Fibroblast of skin of back (primary cell): ENCODE results near the gene NKD1.

Source experiments
- DNase-seq: peaks from one replicate; pipeline ENCODE4 v3.0.0-alpha.2; 2013

Gene NKD1

DNA sequence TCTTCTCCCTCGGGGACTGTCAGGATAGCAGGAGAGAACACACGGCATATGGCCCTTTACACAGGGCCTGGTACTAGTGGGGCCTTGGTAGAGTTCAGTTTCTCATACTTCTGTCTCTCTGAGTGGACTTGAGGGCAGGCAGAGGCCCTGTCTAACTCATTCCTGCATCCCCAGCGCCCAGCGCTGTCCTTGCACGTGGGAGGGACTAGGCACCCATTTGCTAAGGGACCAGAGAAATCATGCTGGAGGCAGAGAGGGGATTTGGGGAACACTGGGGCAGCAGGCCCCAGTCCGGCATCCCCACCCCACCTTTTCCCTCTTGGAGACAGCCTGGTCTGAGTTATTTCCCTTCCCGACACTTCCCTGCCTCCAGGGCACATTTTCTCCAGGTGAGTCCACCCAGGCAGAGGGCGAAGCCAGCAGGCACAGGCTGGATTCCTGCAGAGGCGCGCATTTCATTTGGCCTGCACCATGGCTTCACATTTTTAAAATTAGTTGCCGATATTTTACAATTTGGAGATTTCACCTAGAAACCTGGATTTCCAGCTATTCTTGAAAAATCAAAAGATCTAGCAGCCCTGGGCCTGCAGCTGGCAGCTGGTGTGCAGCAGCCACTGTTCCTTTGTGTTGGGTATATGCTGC lies 9.7 kb upstream of the NKD1 start:
- DNase-seq, result no peak

DNA sequence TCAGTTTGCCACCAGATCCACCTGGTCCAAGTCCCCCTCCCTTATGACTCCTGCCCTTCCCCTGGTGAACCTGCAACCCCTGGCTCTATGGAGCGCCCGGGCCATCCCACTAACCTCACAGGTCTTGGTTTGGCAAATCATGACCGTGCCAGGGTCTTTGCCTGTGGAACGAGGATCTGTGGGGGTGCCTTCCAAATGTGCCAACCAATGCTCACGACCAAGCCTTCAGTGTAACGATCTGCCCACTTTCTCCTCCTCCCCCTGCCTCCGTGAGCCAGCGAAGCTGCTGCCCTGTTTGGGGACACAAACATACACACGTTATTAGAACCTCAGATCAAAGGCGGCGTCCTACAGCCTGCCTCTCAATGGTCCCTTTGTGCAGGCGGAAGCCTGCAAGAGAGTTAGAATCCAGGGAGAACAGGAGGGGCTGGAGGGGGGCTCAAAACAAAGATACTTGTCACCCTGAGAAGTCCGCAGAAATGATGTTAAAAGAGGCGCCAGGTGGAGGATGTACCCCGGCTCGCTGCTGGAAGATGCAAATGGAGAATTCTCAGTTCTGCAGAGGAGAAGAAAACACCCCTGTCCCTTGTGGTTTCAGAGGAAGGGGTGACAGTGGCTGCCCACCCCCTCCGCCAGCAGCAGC lies 9.0 kb upstream of the NKD1 start:
- no peak for DNase-seq

DNA sequence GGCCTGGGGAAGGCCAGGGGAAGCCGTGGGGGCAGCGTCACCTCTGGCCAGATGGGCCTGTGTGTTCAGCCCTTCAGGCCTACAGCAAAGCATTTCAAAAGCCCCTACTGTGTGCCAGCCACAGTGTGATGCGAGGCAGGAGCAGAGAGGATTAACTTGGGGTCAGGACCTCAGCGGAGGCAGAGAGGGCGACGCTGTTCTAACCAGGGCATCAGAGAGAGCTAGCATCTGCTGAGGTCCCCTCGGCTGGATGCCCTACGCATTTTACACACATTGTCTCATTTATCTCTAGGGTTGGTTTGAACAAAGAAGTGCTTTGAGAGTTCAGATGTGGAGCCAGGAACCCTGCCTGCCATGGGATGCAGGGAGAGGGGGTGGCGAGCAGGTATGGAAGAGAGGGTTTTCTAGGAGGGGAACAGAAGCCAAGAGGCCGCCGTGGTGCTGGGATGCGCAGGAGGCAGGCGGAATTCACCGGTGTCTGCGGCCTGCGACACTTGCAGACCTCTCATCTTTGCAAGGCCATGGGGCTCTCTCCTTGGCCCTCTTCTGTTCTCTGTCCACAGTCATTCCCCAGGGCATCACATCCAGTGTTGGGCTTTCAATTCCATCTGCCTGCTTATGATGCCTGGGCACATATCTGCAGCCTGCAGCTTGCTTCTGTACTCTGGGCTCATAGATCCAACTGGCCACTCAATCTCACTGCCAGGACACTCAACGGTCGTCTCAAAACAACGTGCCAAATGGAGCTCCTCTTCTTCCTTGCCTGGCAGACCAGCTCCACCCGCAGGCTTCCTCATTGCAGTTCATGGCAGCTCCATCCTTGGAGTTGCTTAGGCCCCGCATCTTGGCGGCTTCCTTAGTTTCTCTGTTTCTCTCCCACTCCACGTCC lies 8.1 kb upstream of the NKD1 start:
- DNase-seq, result no peak

DNA sequence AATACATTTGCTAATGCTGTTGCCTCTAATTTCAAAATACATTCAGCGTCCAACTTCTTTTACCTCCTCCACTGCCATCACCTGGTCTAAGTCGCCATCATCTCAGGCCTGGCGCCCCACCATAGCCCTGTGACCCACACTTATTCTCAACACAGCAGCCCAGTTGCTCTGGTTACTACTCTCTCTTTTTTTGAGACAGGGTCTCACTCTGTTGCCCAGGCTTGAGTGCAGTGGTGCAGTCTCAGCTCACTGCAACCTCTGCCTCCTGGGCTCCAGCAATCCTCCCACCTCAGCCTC lies 7.5 kb upstream of the NKD1 start:
- DNase-seq, result no peak

DNA sequence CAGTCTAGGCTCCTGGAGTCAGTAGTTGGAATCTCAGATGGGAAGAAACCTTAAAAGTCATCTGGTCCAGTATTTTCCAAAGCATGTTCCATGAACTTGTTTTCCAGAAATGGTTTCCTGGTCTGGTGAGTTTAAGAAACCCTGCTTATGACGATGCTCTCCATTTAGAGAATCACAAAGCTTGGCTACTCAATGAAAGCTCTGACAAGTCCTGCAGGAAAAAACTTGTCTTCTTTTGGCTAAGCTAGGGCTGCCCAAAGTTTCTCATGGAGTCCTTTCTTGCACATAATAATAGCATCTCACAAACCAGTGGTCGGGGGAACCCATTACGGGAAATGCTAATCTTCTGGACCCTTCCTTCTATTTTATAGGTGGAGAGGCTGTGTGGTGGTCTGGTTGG lies 5.5 kb upstream of the NKD1 start:
- DNase-seq, result no peak

DNA sequence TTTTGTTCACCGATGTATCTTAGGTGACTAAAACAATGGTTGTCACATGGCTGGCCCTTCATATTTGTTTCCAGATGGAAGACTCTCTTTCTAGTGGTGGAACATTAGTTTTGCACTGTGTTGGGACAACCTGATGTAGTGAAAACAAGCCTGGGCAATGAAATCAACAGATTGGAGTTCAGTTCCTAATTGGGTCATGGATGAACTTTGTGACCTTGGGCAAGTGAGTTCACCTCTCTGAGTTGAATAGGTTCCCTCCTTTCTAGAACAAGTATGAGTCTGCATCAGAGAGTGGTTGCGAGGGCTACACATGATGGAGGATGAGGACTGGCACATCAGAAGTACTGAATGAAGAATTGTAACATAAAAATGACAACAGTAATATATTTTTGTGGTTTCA lies 2.1 kb upstream of the NKD1 start:
- no peak for DNase-seq

GRCh38 chr16:50547340-50548124 lies 664 bp upstream of the NKD1 start:
- DNase-seq, result peak; percentile 14

DNA sequence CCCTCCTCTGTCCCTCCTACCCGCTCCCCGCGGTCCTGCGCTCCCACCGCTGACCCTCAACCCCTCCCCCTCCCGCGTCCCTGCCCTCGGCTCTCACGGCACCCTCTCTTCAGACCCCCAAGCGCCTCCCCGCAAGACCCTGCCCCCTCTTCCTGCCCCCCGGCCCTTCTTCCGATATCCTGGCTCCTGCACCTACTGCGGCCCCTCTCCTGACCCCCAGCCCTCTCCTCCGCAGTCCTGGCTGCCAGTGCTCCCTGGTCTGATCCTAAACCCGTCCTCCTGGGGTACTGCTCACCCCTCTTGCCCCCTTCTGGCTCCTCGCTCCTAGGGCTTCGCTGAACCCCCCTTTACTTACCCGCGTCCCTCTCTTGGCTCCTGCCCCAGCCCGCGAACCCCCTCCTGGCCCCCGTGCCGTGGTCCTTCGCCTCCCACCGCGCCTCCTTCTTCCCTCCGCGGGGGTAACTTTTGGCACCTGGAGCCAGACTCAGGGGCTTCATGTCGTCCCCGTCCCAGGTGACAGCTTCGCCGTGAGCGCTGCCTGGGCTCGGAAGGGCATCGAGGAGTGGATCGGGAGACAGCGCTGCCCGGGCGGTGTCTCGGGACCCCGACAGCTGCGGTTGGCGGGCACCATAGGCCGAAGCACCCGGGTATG lies 839 bp downstream of the NKD1 start:
- DNase-seq, result no peak

- DNase-seq, result no peak
These were observed 1.3 kb downstream of the NKD1 start for GRCh38 chr16:50549561-50549915.

- DNase-seq, result no peak
These were observed 1.8 kb downstream of the NKD1 start for GRCh38 chr16:50550035-50550434.

DNA sequence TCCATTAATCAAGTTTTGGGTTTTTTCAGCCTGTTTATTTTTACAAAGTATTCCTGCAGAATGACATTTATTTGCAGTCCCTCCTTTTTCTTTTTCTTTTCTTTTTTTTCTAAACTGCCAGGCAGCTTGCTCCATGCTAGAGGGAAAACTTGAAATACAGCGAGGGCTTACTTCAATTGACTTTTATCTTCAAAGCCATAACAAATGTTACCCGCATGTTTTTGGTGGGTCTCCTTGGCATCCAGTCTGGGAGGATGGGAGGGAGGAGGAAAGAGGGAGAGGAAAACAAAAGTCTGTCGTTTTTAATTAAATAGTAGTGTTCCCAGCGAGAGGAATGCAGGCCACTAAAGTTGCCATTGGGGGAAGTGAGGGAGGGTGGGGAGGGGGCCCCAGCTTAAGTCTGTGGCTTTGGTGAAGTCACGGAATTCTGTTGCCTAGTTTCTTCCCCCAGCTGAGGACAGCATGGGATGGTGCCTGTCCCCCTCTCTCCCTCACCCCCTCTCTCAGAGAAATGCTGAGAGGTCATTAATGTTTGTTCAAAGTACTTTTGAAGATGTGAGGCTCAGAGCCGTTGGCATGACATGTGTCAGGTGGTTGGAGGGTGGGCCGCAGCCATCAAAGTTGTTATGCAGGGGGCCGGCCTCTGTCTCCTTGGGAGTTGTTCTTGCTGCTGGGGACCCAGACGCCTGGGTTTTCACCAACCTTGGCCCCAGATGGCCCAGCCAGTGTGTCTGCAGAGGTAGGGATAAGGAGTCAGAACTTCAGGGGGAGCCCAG lies 2.9 kb downstream of the NKD1 start:
- DNase-seq, result no peak

DNA sequence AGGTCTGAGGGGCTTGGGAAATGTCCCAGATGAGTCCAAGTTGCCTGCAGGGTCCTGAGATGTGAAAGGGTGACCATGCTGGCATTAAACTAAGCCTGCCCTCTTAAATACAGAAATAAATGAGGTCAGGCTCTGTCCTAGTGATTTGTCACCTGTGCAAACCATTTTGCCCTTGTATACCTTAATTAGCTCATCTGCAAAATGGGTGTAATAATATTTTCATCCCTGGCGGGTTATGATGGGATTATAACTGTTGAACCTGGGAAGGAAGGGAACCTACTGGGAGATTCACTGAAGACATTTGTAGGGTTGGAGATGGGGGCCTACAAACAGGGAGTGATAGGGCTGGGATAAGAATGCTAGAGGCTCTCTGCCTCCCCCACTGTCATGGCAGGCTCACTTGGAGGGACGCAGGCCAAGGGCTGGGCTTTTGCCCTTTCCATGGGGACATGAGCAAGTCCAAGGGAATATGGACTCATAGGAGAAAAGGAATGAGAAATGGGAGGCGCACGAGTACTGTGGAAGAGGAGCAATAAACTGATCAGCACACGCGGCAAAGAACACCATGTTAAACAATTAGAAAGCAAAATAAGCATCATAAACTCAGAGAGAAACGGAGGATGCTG lies 4.4 kb downstream of the NKD1 start:
- no peak for DNase-seq

GRCh38 chr16:50553182-50553710 lies 5.0 kb downstream of the NKD1 start:
- DNase-seq, result no peak

DNA sequence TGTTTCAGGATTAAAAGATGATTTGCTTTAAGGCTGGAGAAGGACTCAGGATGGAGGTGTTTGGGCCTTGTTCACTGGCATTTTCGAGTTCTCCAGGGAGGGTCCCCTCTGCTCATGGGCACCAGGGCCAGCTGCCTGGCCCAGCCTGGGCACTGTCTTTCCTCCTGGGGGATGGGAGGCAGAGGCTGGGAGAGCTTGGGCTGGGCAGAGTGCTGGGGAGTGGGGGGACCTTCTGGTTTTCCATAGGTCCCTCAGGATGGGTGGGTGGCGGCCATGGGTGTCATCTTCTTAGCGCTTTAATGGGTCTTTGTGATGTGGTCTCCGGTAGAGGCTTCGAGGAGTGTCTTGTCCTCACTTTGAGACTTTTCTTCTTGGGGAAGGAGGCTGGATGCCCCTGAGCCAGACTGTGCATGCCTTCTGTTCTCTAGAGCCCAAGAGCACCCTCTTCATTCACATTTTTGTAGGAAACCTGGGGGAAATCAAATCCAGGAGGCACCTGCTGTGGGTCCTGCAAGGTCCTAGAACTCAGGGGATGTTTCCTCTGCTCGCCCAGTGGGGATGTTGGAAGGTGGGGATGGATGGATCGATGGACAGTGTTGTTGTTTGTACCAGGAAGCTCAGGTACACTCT lies 5.7 kb downstream of the NKD1 start:
- DNase-seq, result no peak

DNA sequence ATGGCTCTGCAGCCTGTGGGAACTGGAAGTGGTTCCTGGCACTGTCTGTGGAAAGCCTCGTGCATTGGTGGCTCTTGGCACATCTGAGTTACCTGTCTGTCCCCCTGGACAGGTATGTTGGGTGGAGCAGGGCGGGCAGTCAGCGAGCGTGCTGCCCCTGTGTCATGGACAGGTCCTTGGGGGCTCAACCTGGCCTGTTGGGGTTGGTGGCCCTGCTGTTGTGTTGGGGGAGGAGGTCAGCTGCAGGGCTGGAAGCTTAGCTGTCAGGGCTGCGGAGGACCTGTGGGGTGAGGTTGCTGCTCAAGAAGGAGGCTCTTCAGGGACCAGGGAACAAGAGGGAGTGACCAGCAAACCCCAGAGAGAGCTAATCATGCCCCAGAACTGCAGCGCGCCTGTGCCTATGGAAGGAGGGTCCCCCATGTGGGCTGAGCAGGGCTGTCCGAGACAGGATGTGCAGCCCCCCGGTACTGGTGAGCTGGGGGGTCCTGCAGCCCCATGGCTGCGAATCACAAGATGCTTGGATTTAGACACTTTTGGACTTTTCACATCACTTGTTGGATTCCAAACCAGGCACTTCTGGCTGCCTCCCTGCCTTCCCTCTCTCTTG lies 7.2 kb downstream of the NKD1 start:
- no peak for DNase-seq

DNA sequence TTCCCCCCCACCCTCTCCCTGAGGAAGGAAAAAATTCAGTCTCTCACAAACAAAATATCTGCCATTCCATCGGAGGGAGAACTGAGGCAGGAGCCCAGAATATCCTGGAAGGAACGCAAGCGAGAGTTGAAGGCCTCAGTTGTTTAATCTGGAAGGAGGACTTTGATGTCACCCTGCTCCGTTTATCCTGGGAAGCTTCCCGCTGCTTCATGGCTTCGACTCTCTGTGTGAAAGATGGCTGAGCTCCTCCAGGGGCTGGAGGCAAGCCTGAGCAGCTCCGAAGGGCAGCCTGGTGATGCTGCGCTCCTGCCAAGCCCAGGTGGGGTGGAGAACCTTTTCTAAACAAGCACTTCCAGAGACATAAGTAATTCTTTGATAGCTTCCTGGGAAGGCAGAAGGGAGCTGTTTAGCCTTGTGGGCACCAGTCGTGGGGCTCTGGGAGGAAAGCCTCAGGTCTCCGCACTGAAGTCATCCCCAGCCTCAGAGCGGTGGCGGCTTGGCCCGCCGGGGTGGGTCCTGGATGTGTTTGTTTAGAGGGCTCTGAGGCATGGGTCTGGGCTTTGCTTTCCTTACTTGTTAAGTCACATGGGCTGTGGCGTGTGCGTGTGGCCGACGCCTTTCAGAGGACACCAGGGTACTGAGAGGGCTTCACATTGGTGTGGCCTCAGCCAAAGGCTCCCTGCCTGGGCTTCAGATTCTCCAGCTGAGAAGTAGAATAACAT lies 7.9 kb downstream of the NKD1 start:
- DNase-seq, result no peak

DNA sequence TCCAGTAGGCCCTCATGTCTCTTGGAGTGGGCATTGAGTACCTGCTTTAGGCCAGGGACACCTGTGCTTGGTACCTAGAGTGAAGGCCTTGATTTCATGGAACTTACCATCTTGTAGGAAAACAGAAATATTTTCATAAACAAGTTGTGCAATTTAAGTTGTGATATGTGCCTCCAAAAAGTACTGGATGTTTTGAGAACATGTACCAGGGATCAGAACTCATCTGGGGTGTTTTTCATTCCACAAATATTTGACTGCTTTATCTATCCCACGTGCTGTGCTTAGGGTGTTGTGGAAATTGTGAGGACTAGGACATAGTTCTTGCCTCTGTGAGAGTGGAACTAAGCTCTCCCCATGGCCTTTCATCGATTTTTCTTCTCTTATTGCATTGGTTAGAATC lies 8.8 kb downstream of the NKD1 start:
- DNase-seq, result no peak

DNA sequence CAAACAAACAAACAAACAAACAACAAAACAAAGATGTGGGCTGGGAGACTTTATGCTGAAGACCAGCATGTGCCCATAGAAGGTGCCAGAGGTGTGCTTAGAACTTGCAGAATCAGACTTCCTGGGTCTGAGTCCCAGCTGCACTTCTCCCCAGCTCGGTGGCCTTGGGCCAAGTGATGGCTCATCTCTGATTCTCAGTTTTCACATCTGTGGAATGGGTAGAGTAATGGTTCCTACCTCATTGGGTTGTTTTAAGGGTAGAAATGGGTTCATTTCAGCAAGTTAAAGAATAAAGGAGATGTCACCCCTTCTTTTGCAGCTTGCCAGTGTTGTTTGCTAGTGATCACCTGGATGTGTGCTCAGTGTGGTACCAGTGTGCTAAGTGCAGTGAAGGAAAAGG lies 10.7 kb downstream of the NKD1 start:
- no peak for DNase-seq

DNA sequence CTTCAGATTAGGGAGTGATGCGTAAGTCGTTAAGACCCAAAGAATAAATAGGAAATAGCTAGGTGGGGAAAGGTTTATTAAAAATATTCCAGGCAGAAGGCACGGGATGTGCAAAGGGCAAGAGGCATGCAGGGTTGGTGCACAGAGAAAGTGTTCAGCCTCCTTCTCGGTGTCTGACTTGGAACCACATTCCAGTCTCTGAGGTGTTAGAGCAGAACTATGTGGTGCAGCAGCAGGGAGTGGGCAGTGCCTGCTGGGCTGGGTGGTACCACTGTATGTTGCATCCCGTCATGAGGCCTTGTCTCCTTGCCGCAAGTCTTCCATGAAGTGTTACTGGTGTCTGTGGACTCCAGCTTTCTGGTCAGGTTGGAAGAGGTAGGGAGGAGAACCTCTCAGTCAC lies 11.1 kb downstream of the NKD1 start:
- DNase-seq, result no peak
